GM18526 (cell line): ENCODE results near the gene DIRAS3.

Experiments used
- POLR2A ChIP-seq: IDR thresholded peaks from 3 replicates; pipeline ENCODE4 v1.6.1; 2011; ENCODE audit not compliant: insufficient read length; ENCODE audit errors: extremely low read depth

DIRAS3 gene

GRCh38 chr1:68049941-68050878 is at the start of gene DIRAS3:
Gene DIRAS3, minus strand, starts transcription at chr1:68050627. Its CDS starts 3,330 bp downstream, at chr1:68047297.
- no peak for TF ChIP-seq POLR2A

- TF ChIP-seq POLR2A = no peak
These were observed 43.3 kb upstream of the DIRAS3 start for GRCh38 chr1:68093737-68094136.

GRCh38 chr1:68087184-68087583 is 36.8 kb upstream of the DIRAS3 start:
- TF ChIP-seq POLR2A = no peak

- TF ChIP-seq POLR2A = no peak
These were observed 35.3 kb upstream of the DIRAS3 start for GRCh38 chr1:68085752-68086151.

GRCh38 chr1:68083686-68084085 is 33.3 kb upstream of the DIRAS3 start:
- TF ChIP-seq POLR2A = no peak

- no peak for TF ChIP-seq POLR2A
These were observed 31.4 kb upstream of the DIRAS3 start for GRCh38 chr1:68081775-68082283.

GRCh38 chr1:68078647-68079046 is 28.2 kb upstream of the DIRAS3 start:
- TF ChIP-seq POLR2A = no peak

- TF ChIP-seq POLR2A = no peak
These were observed 24.0 kb upstream of the DIRAS3 start for GRCh38 chr1:68074472-68074871.

GRCh38 chr1:68065766-68066165 is 15.3 kb upstream of the DIRAS3 start:
- TF ChIP-seq POLR2A = no peak

- TF ChIP-seq POLR2A = no peak
These were observed 7.1 kb upstream of the DIRAS3 start for GRCh38 chr1:68057564-68057963.

- no peak for TF ChIP-seq POLR2A
These were observed 6.6 kb upstream of the DIRAS3 start for GRCh38 chr1:68057050-68057449.

GRCh38 chr1:68051475-68051874 is 1.0 kb upstream of the DIRAS3 start:
- no peak for TF ChIP-seq POLR2A

- TF ChIP-seq POLR2A = no peak
These were observed 2.8 kb downstream of the DIRAS3 start for GRCh38 chr1:68047659-68048026.

- no peak for TF ChIP-seq POLR2A
These were observed 3.4 kb downstream of the DIRAS3 start for GRCh38 chr1:68046885-68047658.

- no peak for TF ChIP-seq POLR2A
These were observed 4.0 kb downstream of the DIRAS3 start for GRCh38 chr1:68046423-68046822.
